HG03439 (cell line): ENCODE measurements around the gene PGA5.
"Not testable (repeated sequence)": the region's sequence is repeated elsewhere in the genome, so short reads cannot be mapped to it uniquely, and the experiment has no call there.

Experiments
- ATAC-seq: cut with Tn5 transposase; IDR thresholded peaks from one replicate; pipeline ENCODE4 v1.9.1; 2021; ENCODE audit warnings: mild to moderate bottlenecking, moderate library complexity; ENCODE audit not compliant: unreplicated experiment

Gene PGA5

DNA sequence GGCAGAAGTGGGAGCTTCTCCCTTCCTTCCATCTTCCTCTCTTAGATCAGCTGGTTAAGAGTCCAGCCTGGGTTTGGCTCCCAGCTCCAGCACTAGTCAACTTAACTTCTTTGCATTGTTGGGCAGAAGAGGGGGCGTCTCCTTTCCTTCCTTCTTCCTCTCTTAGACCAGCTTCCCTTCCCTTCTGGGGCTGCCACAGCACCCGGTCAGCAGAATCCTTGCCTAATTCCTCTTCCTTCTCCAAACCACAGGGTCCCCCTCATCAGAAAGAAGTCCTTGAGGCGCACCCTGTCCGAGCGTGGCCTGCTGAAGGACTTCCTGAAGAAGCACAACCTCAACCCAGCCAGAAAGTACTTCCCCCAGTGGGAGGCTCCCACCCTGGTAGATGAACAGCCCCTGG lies 18.3 kb upstream of the PGA5 start:
- not testable (repeated sequence) for ATAC-seq

GRCh38 chr11:61226457-61227137 lies 14.4 kb upstream of the PGA5 start:
- not testable (repeated sequence) for ATAC-seq

GRCh38 chr11:61229458-61229857 lies 11.5 kb upstream of the PGA5 start:
- not testable (repeated sequence) for ATAC-seq

DNA sequence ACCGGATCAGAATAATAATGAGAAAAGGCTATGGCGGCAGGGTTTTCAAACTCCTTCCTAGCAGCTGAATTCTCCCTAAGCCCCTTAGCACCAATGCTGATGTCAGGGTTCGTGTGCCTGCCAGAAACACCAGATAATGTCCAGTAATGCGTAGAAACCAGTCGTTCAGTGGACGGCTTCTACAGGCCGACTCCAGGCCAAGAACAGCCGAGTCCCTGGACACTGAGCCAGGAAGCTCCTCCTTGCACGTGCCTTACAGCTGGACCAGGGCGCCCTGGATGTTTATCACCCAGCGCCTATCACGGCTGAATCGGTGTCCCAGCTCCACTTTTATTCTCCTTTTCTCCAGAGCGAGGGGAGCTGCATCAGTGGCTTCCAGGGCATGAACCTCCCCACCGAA lies 9.9 kb upstream of the PGA5 start:
- ATAC-seq: not testable (repeated sequence)

DNA sequence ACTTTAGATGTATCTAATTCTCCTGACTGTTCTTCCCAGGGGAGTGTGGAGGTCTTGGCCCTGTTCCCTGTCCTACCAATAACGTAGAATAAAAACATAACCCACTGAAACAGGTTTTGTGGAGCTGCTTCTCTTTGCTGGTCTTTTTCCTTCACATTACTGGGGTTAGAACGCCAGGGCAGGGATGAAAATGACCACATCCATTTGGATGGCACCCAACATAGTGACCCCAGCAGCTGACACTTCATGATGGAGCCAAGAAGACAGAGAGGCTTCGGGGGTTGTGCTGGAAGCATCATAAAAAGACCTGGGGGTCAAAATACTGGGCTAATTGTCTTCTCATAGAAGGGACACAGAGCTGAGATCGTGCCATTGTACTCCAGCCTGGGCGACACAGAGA lies 9.4 kb upstream of the PGA5 start:
- ATAC-seq: not testable (repeated sequence)

DNA sequence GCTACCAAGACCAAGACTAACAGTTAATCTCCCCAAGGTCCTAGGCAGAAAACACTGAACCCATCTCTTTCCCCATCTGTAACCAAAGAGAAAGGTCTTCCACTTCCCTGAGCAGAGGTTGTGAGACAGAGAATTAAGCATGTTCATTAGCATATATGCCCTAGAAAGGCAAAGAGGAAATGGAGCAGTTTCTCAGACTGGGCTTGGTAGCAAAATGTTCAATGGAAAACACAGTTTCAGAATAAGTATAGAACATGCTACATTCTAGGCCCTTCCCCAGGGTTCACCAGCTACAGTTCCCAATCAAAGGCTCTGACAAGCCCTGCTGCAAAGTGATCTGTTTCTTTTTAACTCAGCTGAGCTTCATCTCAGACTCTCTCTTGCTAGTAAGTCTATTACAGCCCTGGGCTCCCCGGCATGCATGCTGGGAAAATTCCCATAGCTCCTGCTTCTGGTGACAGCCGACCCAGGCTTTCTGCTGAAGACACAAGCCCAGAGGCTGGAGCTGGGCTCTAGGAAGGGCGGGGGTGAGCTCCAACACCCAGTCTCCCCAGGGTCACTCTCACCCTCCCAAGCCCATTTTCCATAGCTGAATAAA lies 8.3 kb upstream of the PGA5 start:
- not testable (repeated sequence) for ATAC-seq

DNA sequence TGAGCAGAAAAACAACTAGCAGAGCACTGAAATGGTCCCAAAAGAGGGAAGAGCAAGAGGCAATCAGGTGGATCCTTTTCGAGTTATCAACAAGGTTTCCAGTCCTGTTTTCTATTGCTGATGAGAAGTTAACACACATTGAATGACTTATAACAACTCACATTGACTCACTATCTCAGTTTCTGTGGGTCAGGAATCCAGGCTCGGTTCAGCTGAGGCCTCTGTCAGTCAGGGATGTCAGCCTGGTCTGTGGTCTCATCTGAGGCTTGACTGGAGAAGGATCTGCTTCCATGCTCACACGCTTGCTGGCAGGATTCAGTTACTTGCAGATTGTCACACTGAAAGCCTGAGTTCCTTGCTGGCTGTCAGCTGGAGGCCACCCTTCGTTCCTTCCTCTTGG lies 3.8 kb upstream of the PGA5 start:
- not testable (repeated sequence) for ATAC-seq

DNA sequence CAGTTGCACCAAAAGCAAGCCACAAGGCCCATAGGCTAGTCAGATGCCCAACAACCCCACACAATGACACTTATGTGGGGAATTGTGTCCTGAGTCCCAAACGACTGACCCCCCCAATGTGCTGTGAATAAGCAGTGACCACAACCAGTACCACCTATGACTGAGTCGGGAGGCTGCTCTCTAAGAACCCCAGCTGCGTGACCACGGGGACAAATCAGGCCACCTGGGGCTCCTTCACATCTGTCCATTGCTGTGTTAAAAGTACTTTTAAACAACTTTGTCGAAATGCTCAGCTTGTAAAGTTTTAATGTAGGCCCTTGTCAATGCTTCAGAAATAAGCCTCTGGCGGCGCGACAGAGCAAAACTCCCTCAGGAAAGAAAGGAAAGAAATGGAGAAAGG lies 687 bp upstream of the PGA5 start:
- not testable (repeated sequence) for ATAC-seq

DNA sequence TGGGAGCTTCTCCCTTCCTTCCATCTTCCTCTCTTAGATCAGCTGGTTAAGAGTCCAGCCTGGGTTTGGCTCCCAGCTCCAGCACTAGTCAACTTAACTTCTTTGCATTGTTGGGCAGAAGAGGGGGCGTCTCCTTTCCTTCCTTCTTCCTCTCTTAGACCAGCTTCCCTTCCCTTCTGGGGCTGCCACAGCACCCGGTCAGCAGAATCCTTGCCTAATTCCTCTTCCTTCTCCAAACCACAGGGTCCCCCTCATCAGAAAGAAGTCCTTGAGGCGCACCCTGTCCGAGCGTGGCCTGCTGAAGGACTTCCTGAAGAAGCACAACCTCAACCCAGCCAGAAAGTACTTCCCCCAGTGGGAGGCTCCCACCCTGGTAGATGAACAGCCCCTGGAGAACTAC lies 551 bp downstream of the PGA5 start:
- not testable (repeated sequence) for ATAC-seq

GRCh38 chr11:61245284-61245964 lies 4.4 kb downstream of the PGA5 start:
- ATAC-seq: not testable (repeated sequence)

- ATAC-seq: not testable (repeated sequence)
Measured at GRCh38 chr11:61248071-61248470, 7.1 kb downstream of the PGA5 start.

DNA sequence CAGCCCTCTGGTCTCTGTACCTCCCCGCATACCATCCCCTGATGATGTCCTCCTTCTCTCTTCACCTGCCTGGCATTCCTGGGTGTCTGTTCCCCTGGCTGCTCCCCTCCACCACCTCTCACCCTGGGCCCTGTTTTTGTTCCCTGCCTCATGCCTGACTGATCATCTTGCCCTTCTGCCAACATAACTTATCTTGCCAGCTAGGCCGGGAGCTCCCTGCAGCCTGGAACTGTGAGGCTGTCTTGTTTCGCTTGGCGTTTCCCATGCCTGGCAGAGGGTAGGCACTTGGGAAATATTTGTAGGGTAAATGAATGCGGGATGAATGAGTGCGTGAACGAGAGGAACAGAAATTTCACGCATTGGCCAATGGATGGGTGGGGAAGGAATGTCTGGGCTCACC lies 8.2 kb downstream of the PGA5 start:
- not testable (repeated sequence) for ATAC-seq

GRCh38 chr11:61250796-61251765 lies 10.1 kb downstream of the PGA5 start:
- not testable (repeated sequence) for ATAC-seq

DNA sequence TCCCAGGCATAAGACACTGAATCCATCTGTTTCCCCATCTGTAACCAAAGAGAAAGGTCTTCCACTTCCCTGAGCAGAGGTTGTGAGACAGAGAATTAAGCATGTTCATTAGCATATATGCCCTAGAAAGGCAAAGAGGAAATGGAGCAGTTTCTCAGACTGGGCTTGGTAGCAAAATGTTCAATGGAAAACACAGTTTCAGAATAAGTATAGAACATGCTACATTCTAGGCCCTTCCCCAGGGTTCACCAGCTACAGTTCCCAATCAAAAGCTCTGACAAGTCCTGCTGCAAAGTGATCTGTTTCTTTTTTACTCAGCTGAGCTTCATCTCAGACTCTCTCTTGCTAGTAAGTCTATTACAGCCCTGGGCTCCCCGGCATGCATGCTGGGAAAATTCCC lies 11.4 kb downstream of the PGA5 start:
- not testable (repeated sequence) for ATAC-seq

DNA sequence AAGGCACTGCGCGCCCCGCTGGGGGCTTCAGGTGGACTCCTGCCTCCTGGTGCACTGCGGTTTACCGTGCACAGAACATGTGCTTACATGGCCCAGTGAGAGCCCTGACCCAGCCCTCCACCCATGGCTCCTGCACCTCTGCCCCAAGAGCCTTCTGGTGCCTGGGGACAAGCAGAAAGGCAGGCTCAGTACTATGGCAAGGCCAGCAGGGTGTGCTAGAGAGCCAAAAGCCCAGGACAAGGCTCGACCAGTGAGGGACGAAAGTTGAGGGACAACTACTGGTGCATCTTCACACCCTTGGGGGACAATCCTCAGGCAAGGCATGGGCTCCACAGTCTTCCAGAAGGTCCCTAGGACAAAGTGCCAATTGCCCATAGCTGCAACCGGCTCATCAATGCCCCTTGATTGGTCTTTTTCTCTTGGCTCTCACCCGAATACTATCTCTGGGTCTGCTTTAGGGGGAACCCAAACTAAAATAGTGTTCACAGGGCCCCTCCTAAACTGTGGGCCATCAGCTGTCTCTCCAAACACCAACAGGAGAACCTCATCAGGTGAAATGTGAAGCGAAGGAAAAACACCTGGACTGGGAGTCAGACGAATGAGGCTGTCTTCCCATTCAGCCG lies 13.5 kb downstream of the PGA5 start:
- peak; percentile 73 for ATAC-seq

- no peak for ATAC-seq
Measured at GRCh38 chr11:61256710-61257482, 15.9 kb downstream of the PGA5 start.

GRCh38 chr11:61258546-61258945 lies 17.6 kb downstream of the PGA5 start:
- ATAC-seq: no peak

- ATAC-seq: no peak
Measured at GRCh38 chr11:61259363-61259762, 18.4 kb downstream of the PGA5 start.

DNA sequence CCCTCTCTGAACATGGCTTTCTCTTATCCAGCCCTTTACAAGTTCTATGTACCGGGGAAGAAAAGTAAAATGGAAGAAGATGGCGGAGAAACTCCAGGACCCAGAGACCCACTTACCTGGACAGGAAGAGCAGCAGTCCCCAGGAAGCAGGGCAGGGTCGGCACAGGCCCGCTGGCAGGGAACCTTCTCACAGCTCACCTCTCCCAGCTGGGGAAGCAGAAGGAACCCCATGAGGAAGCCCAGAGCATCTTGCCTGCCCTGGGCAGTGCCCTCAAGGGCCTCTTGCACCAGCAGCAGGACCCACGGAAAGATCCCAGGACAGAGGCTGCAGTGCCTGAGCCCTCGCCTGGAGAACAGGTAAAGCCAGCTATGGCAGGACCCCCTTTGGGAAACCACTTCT lies 23.4 kb downstream of the PGA5 start:
- no peak for ATAC-seq

GRCh38 chr11:61264795-61265194 lies 23.8 kb downstream of the PGA5 start:
- no peak for ATAC-seq
